ENCODE results near the gene SLC7A6. TPM values are rescaled to one million over a fixed set of nuclear protein-coding genes. Genes with fewer than 3 reads are reported as not detected.

Gene SLC7A6
- total RNA-seq, 1 donor from 2014 or later: 9.4 TPM

DNA sequence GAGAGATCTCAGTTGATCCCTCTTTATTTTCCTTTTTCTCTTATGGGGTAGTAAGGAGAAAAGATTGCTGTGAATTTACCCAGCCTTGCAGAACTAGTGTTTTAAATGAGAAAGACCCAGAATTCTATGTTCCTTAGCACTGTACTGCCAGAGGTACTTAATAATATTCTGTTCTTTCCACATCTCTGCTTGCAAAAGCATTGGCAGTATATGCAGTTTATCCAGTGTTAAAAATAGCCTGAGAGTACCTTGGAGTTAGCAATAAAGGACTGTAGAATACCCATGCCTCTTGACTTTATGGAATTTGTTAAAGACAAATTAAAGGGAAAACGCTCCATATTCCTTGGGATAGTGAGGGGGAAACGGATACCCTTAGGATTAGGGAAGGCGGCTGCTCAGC lies 11.9 kb downstream of the SLC7A6 start:
- H3K4me1 ChIP-seq (ENCODE audit: control insufficient read depth in 3 of 3, insufficient read depth in 3 of 3, low read length in 3 of 3): peaks cover 53 to 67% (median 56%) of the 10 kb centered on the region in 3 donors
- H3K4me3 ChIP-seq (ENCODE audit: low read length in 3 of 3): peak overlapping the region in 2 of 3 donors; percentile 29 to 41
- H3K36me3 ChIP-seq (ENCODE audit: control insufficient read depth in 3 of 3, insufficient read depth in 3 of 3, low read length in 3 of 3): peaks cover 7 to 22% (median 21%) of the 10 kb centered on the region in 3 donors
- no peaks in the 10 kb centered on the region for H3K27me3 ChIP-seq (ENCODE audit: control insufficient read depth in 3 of 3, insufficient read depth in 3 of 3, low read length in 3 of 3)
- H3K9ac ChIP-seq (ENCODE audit: low read depth in 1 of 3, low read length in 3 of 3): peak overlapping the region; percentile 54 to 75 (median 69)
- H3K9me3 ChIP-seq (ENCODE audit: control insufficient read depth in 3 of 3, low read length in 3 of 3): no peaks in the 10 kb centered on the region
- peak overlapping the region; percentile 87 for H3K27ac ChIP-seq (ENCODE audit: low read depth, low read length)

DNA sequence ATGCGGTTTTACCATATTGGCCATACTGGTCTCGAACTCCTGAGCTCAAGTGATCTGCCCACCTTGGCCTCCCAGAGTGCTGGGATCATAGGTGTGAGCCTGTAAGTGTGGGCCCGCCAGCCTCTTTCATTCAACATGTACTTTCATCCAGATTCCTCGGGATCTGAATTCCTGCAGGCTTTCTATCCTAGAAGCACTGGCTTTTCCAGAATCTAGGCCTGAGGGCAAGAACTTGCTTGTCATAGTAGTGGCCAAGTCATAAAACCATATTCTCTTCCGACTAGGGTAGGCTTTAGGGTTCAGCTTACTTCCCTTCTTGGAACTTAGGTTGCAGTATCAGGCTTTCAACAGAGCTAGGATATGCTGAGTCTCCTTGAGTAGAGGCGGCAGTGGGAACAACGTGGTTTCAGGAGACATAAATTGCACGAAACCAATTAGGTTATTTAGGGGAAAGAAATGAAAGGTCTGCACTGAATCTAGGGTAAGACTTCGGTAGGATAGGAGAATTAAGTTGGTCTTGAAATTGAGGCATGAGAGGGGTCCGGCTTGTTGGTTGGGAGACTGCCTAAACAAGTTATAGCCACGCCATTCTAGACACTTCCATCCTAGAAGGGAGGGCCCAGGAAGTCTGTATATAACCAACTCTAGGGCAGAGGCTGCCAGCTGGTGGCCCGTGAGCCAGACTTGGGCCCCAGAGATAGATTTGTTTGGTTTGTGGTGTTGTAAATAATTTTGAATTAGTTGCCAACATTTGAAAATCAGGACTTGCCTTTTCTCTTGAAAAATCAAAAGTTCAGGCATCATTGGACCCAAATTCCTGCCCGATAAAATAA lies 15.6 kb downstream of the SLC7A6 start:
- H3K9ac ChIP-seq (ENCODE audit: low read depth in 1 of 3, low read length in 3 of 3): peak overlapping the region in 1 of 3 donors; percentile 33
- no peaks in the 10 kb centered on the region for H3K27me3 ChIP-seq (ENCODE audit: control insufficient read depth in 3 of 3, insufficient read depth in 3 of 3, low read length in 3 of 3)
- peaks cover under 1 to 8% (median 4%) of the 10 kb centered on the region in 3 donors for H3K36me3 ChIP-seq (ENCODE audit: control insufficient read depth in 3 of 3, insufficient read depth in 3 of 3, low read length in 3 of 3)
- H3K4me3 ChIP-seq (ENCODE audit: low read length in 3 of 3): no peak overlapping the region
- peak overlapping the region; percentile 79 for H3K27ac ChIP-seq (ENCODE audit: low read depth, low read length)
- H3K4me1 ChIP-seq (ENCODE audit: control insufficient read depth in 3 of 3, insufficient read depth in 3 of 3, low read length in 3 of 3): peaks cover 59 to 69% (median 62%) of the 10 kb centered on the region in 3 donors
- no peaks in the 10 kb centered on the region for H3K9me3 ChIP-seq (ENCODE audit: control insufficient read depth in 3 of 3, low read length in 3 of 3)

DNA sequence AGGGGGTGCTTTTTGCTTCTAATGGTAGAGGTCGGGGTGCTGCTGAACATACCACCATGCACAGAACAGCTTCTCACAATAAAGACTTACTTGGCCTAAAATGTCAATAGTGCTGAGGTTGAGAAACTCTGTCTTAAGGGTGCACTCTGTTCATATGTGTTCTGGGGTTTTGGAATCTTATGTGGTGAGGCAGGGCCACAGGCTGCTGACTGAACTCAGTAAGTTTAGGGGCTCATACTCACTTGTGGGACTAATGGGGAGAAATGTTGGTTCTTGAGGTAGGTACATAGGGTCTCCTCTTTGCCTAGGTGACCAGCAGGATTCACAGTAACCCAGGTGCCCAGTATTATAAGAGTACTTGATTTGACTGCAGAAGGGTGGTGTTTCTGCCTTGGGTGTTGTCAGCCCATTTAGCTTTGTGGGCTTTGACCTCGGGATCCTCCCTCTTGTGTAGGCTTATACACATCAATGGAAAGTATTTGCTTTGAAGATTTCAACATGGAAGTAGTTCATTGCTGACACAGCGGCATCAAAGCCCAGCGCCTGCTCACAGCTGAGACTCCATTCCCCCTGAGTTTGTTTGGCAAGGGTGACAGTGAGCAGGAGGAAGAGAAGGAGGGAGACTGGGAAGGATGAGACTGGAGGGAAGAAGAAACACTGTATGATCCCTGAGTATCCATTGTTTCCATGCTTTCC lies 17.2 kb downstream of the SLC7A6 start:
- peaks cover 0 to 6% (median 3%) of the 10 kb centered on the region in 3 donors for H3K36me3 ChIP-seq (ENCODE audit: control insufficient read depth in 3 of 3, insufficient read depth in 3 of 3, low read length in 3 of 3)
- no peak overlapping the region for H3K4me3 ChIP-seq (ENCODE audit: low read length in 3 of 3)
- H3K27ac ChIP-seq (ENCODE audit: low read depth, low read length): peak overlapping the region; percentile 79

DNA sequence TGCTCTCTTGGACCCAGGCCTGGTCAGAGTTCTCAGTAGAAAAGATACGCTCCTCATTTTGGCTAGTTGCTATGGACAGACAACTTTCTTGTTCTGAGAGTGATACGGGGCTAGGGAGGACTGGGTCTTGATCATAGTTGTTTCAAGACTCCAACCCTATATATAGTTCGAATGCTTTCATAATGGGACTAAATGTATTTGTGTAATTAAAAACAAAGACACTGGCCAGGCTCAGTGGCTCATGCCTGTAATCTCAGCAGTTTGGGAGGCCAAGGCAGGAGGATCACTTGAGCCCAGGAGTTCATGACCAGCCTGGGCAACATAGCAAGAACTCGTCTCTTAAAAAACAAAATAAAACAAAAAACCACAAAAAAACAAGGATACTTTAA lies 17.7 kb downstream of the SLC7A6 start:
- Histone ChIP-seq H3K27me3 (ENCODE audit: control insufficient read depth in 3 of 3, insufficient read depth in 3 of 3, low read length in 3 of 3) (no peaks in the 10 kb centered on the region), H3K36me3 (ENCODE audit: control insufficient read depth in 3 of 3, insufficient read depth in 3 of 3, low read length in 3 of 3) (peaks cover 0 to 6% (median 4%) of the 10 kb centered on the region in 3 donors), H3K4me1 (ENCODE audit: control insufficient read depth in 3 of 3, insufficient read depth in 3 of 3, low read length in 3 of 3) (peaks cover 64 to 71% (median 66%) of the 10 kb centered on the region in 3 donors), H3K27ac (ENCODE audit: low read depth, low read length) (peak overlapping the region; percentile 79), H3K4me3 (ENCODE audit: low read length in 3 of 3) (no peak overlapping the region), H3K9me3 (ENCODE audit: control insufficient read depth in 3 of 3, low read length in 3 of 3) (no peaks in the 10 kb centered on the region), H3K9ac (ENCODE audit: low read depth in 1 of 3, low read length in 3 of 3) (no peak overlapping the region)

More for the DNA sequence above, 17.2 kb downstream of the SLC7A6 start:
- Histone ChIP-seq H3K9me3 (ENCODE audit: control insufficient read depth in 3 of 3, low read length in 3 of 3) (no peaks in the 10 kb centered on the region), H3K9ac (ENCODE audit: low read depth in 1 of 3, low read length in 3 of 3) (peak overlapping the region in 2 of 3 donors; percentile 19 to 60), H3K4me1 (ENCODE audit: control insufficient read depth in 3 of 3, insufficient read depth in 3 of 3, low read length in 3 of 3) (peaks cover 63 to 71% (median 64%) of the 10 kb centered on the region in 3 donors), H3K27me3 (ENCODE audit: control insufficient read depth in 3 of 3, insufficient read depth in 3 of 3, low read length in 3 of 3) (no peaks in the 10 kb centered on the region)

DNA sequence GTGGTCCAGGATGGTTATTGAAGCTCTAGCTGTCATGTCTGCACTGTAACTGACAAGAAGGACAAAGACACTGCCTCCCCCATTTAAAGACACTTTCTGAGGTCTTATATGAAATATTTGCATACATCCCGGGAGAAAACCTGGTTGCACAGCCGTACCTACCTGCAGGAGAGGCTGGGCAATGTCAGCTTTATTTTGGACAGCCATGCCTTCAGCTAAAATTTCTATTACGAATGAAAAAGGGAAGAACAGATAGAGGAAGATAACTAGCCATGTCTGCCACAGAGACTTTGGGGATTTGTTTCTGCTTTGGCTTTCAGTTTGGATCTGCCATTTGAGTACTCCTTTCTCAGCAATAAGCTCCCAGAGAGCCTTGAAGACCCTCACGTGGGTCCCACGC lies 19.0 kb downstream of the SLC7A6 start:
- Histone ChIP-seq H3K9me3 (ENCODE audit: control insufficient read depth in 3 of 3, low read length in 3 of 3) (no peaks in the 10 kb centered on the region), H3K27me3 (ENCODE audit: control insufficient read depth in 3 of 3, insufficient read depth in 3 of 3, low read length in 3 of 3) (no peaks in the 10 kb centered on the region), H3K4me1 (ENCODE audit: control insufficient read depth in 3 of 3, insufficient read depth in 3 of 3, low read length in 3 of 3) (peaks cover 76 to 84% (median 79%) of the 10 kb centered on the region in 3 donors), H3K27ac (ENCODE audit: low read depth, low read length) (peak overlapping the region; percentile 79), H3K9ac (ENCODE audit: low read depth in 1 of 3, low read length in 3 of 3) (peak overlapping the region in 2 of 3 donors; percentile 42 to 63), H3K36me3 (ENCODE audit: control insufficient read depth in 3 of 3, insufficient read depth in 3 of 3, low read length in 3 of 3) (peaks cover 9 to 12% (median 9%) of the 10 kb centered on the region in 3 donors), H3K4me3 (ENCODE audit: low read length in 3 of 3) (peak overlapping the region; percentile 1 to 39 (median 29))

DNA sequence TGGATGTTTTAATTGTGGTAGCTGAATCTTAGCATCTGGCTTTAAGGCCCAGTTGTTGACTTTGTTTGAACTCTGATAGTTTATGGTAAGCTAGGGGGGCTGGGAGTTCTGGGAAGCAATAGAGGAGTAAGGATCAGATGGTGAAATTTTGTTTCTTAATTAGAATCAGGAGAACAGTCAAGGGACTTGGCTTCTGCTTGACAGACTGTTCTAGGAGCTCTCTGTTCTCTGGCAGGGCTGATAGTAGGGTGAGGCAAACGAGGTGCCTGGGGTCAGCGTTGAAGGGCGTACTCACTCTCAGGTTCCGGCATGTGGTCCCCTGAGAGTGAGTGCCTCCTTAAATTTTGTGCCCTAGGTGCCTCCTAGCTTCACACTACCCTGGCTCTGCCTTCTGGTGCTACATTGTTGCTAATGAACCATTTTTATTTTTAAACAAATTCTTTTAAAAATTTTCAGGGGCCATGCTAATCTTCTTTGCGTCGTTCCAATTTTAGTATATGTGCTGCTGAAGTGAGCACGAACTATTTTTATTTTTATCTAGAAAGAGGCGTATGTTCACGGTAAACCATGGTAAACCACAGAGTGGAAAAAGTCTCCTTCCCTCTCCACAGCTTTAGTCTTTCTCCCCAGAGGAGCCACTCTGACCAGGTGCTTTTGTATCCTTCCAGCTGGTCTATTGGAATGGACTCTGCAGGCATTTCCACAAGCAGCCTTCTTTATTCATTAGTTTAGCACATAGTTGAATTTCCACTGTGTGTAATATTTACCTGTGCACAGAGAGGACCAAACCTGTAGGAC lies 19.7 kb downstream of the SLC7A6 start:
- H3K4me1 ChIP-seq (ENCODE audit: control insufficient read depth in 3 of 3, insufficient read depth in 3 of 3, low read length in 3 of 3): peaks cover 79 to 88% (median 80%) of the 10 kb centered on the region in 3 donors
- no peaks in the 10 kb centered on the region for H3K9me3 ChIP-seq (ENCODE audit: control insufficient read depth in 3 of 3, low read length in 3 of 3)
- H3K36me3 ChIP-seq (ENCODE audit: control insufficient read depth in 3 of 3, insufficient read depth in 3 of 3, low read length in 3 of 3): peaks cover 9 to 12% (median 9%) of the 10 kb centered on the region in 3 donors
- H3K9ac ChIP-seq (ENCODE audit: low read depth in 1 of 3, low read length in 3 of 3): peak overlapping the region in 2 of 3 donors; percentile 60 to 63
- peak overlapping the region in 1 of 3 donors; percentile 39 for H3K4me3 ChIP-seq (ENCODE audit: low read length in 3 of 3)
- H3K27me3 ChIP-seq (ENCODE audit: control insufficient read depth in 3 of 3, insufficient read depth in 3 of 3, low read length in 3 of 3): no peaks in the 10 kb centered on the region
- peak overlapping the region; percentile 79 for H3K27ac ChIP-seq (ENCODE audit: low read depth, low read length)

DNA sequence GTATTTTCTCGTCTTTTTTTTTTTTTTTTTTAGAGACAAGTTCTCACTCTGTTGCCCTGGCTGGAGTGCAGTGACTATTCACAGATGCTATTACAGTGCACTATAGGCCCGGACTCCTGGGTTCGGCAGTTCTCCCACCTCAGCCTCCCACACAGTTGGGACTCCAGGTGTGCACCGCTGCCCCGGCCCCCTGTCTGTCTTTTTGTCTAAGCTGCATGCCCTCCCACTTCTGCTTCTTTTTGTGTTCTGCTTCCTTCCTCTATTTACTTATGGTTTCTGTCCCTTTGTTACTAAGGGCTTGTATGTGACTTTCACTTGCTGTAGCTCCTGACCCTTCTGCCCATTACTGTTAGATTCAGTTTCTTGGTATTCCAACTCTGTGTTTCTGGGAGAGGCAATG lies 20.5 kb downstream of the SLC7A6 start:
- Histone ChIP-seq H3K27me3 (ENCODE audit: control insufficient read depth in 3 of 3, insufficient read depth in 3 of 3, low read length in 3 of 3) (no peaks in the 10 kb centered on the region), H3K4me3 (ENCODE audit: low read length in 3 of 3) (no peak overlapping the region), H3K27ac (ENCODE audit: low read depth, low read length) (peak overlapping the region; percentile 79), H3K9ac (ENCODE audit: low read depth in 1 of 3, low read length in 3 of 3) (peak overlapping the region; percentile 28 to 60 (median 55)), H3K36me3 (ENCODE audit: control insufficient read depth in 3 of 3, insufficient read depth in 3 of 3, low read length in 3 of 3) (peaks cover 9 to 16% (median 9%) of the 10 kb centered on the region in 3 donors), H3K4me1 (ENCODE audit: control insufficient read depth in 3 of 3, insufficient read depth in 3 of 3, low read length in 3 of 3) (peaks cover 82 to 84% (median 83%) of the 10 kb centered on the region in 3 donors), H3K9me3 (ENCODE audit: control insufficient read depth in 3 of 3, low read length in 3 of 3) (no peaks in the 10 kb centered on the region)

DNA sequence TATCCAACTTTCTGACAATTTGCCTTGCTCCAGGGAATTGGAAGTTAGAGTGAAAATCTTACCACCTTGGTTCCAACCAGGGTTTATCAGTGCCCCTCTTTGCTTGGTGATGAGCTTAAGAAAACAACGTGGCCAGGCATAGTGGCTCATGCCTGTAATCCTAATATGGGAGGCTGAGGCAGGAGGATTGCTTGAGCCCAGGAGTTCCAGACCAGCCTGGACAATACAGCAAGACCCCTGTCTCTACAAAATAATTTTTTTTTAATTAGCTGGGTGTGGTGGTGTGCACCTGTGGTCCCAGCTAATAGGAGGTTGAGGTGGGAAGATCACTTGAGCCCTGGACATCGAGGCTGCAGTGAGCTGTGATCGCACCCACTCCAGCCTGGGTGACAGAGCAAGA lies 21.4 kb downstream of the SLC7A6 start:
- H3K27ac ChIP-seq (ENCODE audit: low read depth, low read length): peak overlapping the region; percentile 79
- H3K4me1 ChIP-seq (ENCODE audit: control insufficient read depth in 3 of 3, insufficient read depth in 3 of 3, low read length in 3 of 3): peaks cover 80 to 82% (median 81%) of the 10 kb centered on the region in 3 donors

More for the DNA sequence above, 21.4 kb downstream of the SLC7A6 start:
- no peaks in the 10 kb centered on the region for H3K27me3 ChIP-seq (ENCODE audit: control insufficient read depth in 3 of 3, insufficient read depth in 3 of 3, low read length in 3 of 3)
- H3K4me3 ChIP-seq (ENCODE audit: low read length in 3 of 3): no peak overlapping the region
- peak overlapping the region in 1 of 3 donors; percentile 34 for H3K9ac ChIP-seq (ENCODE audit: low read depth in 1 of 3, low read length in 3 of 3)
- H3K9me3 ChIP-seq (ENCODE audit: control insufficient read depth in 3 of 3, low read length in 3 of 3): no peaks in the 10 kb centered on the region
- H3K36me3 ChIP-seq (ENCODE audit: control insufficient read depth in 3 of 3, insufficient read depth in 3 of 3, low read length in 3 of 3): peaks cover 13 to 23% (median 14%) of the 10 kb centered on the region in 3 donors

All from skeletal muscle tissue (tissue), 4 donors.